ENCODE results near the gene DNAJC25. TPM values are rescaled to one million over a fixed set of nuclear protein-coding genes. Genes with fewer than 3 reads are reported as not detected.

Gene DNAJC25
- total and polyA plus RNA-seq, 2 of the 13 experiments (the other 11 are each of a cell fraction or from before 2014, with no cell fraction given) = 5.7 to 10.2 TPM

DNA sequence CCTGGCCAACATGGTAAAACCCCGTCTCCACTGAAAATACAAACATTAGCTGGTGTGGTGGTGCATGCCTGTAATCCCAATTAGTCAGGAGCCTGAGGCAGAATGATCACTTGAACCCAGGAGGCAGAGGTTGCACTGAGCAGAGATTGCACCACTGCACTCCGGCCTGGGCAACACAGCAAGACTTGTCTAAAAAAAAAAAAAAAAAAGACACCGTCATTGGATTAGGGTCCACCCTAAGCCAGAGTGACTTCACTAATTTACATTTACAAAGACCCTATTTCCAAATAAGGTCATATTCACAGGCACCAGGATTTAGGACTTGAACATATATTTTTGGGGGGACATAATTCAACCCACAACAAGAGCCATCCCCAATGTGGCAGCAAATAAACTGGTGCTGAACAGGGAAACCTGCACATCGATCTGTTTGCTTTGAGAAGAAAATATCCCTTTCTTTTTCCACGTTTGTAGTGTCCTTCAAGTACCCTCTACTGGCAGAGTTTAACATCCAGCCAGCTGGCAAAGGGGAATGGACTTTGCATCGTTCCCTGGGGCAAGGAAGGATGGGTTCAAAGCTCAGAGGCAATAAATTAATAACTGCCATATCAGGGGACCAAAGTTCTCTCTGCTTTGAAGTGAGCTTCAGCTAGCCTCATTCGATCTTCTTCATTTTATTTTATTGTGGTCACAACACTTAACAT is 3.7 kb upstream of the DNAJC25 start (continued):
- TF ChIP-seq KDM3A (CRISPR knock-in tag; IDR thresholded peaks at IDR 0.05; ENCODE audit: low read depth) (no peak), GABPB1 (CRISPR knock-in tag; IDR thresholded peaks at IDR 0.05) (no peak), ESRRA (CRISPR knock-in tag; IDR thresholded peaks at IDR 0.05; ENCODE audit: low read depth) (peak; percentile 95), ATF7-NPFF (CRISPR knock-in tag; IDR thresholded peaks at IDR 0.05; ENCODE audit: low read depth) (no peak), MYC (CRISPR knock-in tag; IDR thresholded peaks at IDR 0.05; ENCODE audit: borderline replicate concordance) (no peak), HNRNPLL (IDR thresholded peaks at IDR 0.05; ENCODE audit: low read depth, low read length, poor library complexity, severe bottlenecking) (no peak), FOXJ3 (CRISPR knock-in tag; IDR thresholded peaks at IDR 0.05; ENCODE audit: borderline replicate concordance) (0 out of 2 replicates have a peak, but pooled peaks have one; percentile 15), ONECUT2 (CRISPR knock-in tag; IDR thresholded peaks at IDR 0.05) (peak; percentile 82), BRD4 (CRISPR knock-in tag; IDR thresholded peaks at IDR 0.05) (no peak), ZNF557 (CRISPR knock-in tag; IDR thresholded peaks at IDR 0.05) (no peak), TARDBP (CRISPR knock-in tag; IDR thresholded peaks at IDR 0.05) (no peak), SALL1 (CRISPR knock-in tag; IDR thresholded peaks at IDR 0.05) (peak; percentile 74), ZNF598 (CRISPR knock-in tag; IDR thresholded peaks at IDR 0.05; ENCODE audit: borderline replicate concordance) (no peak), RXRB (CRISPR knock-in tag; IDR thresholded peaks at IDR 0.05; ENCODE audit: borderline replicate concordance) (0 out of 2 replicates have a peak, but pooled peaks have one; percentile 10), TBP (CRISPR knock-in tag; IDR thresholded peaks at IDR 0.05) (no peak), CREB3 (CRISPR knock-in tag; IDR thresholded peaks at IDR 0.05) (no peak), MATR3 (CRISPR knock-in tag; IDR thresholded peaks at IDR 0.05) (no peak), PLRG1 (conservative IDR thresholded peaks at IDR 0.05) (no peak), SUZ12 (IDR thresholded peaks at IDR 0.05; ENCODE audit: low read depth, low read length) (no peak)
- TF ChIP-seq, protein P1, sequence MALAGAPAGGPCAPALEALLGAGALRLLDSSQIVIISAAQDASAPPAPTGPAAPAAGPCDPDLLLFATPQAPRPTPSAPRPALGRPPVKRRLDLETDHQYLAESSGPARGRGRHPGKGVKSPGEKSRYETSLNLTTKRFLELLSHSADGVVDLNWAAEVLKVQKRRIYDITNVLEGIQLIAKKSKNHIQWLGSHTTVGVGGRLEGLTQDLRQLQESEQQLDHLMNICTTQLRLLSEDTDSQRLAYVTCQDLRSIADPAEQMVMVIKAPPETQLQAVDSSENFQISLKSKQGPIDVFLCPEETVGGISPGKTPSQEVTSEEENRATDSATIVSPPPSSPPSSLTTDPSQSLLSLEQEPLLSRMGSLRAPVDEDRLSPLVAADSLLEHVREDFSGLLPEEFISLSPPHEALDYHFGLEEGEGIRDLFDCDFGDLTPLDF (CRISPR knock-in tag; IDR thresholded peaks at IDR 0.05) = no peak
- TF ChIP-seq, protein P2, sequence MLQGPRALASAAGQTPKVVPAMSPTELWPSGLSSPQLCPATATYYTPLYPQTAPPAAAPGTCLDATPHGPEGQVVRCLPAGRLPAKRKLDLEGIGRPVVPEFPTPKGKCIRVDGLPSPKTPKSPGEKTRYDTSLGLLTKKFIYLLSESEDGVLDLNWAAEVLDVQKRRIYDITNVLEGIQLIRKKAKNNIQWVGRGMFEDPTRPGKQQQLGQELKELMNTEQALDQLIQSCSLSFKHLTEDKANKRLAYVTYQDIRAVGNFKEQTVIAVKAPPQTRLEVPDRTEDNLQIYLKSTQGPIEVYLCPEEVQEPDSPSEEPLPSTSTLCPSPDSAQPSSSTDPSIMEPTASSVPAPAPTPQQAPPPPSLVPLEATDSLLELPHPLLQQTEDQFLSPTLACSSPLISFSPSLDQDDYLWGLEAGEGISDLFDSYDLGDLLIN (CRISPR knock-in tag; IDR thresholded peaks at IDR 0.05; ENCODE audit: borderline replicate concordance) = no peak
- TF ChIP-seq, protein P3, sequence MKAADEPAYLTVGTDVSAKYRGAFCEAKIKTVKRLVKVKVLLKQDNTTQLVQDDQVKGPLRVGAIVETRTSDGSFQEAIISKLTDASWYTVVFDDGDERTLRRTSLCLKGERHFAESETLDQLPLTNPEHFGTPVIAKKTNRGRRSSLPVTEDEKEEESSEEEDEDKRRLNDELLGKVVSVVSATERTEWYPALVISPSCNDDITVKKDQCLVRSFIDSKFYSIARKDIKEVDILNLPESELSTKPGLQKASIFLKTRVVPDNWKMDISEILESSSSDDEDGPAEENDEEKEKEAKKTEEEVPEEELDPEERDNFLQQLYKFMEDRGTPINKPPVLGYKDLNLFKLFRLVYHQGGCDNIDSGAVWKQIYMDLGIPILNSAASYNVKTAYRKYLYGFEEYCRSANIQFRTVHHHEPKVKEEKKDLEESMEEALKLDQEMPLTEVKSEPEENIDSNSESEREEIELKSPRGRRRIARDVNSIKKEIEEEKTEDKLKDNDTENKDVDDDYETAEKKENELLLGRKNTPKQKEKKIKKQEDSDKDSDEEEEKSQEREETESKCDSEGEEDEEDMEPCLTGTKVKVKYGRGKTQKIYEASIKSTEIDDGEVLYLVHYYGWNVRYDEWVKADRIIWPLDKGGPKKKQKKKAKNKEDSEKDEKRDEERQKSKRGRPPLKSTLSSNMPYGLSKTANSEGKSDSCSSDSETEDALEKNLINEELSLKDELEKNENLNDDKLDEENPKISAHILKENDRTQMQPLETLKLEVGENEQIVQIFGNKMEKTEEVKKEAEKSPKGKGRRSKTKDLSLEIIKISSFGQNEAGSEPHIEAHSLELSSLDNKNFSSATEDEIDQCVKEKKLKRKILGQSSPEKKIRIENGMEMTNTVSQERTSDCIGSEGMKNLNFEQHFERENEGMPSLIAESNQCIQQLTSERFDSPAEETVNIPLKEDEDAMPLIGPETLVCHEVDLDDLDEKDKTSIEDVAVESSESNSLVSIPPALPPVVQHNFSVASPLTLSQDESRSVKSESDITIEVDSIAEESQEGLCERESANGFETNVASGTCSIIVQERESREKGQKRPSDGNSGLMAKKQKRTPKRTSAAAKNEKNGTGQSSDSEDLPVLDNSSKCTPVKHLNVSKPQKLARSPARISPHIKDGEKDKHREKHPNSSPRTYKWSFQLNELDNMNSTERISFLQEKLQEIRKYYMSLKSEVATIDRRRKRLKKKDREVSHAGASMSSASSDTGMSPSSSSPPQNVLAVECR (CRISPR knock-in tag; IDR thresholded peaks at IDR 0.05; ENCODE audit: borderline replicate concordance) = no peak
- TF ChIP-seq, protein P4, sequence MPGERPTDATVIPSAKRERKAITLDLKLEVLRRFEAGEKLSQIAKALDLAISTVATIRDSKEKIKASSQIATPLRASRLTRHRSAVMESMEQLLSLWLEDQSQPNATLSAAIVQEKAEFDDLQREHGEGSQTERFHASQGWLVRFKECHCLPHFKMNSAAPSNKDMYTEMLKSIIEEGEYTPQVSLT (CRISPR knock-in tag; IDR thresholded peaks at IDR 0.05; ENCODE audit: borderline replicate concordance, low read depth) = no peak

Data from HepG2 (cell line).